ENCODE measurements around the gene OR51T1.
"Not testable (repeated sequence)": the region's sequence is repeated elsewhere in the genome, so short reads cannot be mapped to it uniquely, and the experiment has no call there.

Gene OR51T1

GRCh38 chr11:4854286-4854685 is 27.4 kb upstream of the OR51T1 start:
- H2BK12ac ChIP-seq (ENCODE audit: low read length in 2 of 2); H3K36me3 ChIP-seq (ENCODE audit: control insufficient read depth in 1 of 2, insufficient read depth in 2 of 2, low read depth in 1 of 2, low read length in 2 of 2); H3K79me1 ChIP-seq (replicated peaks; ENCODE audit: low read length, poor library complexity, severe bottlenecking); H3K4me2 ChIP-seq (ENCODE audit: low read length, poor library complexity, severe bottlenecking); H3K14ac ChIP-seq (ENCODE audit: low read length in 2 of 2); H3K18ac ChIP-seq (ENCODE audit: low read depth in 1 of 2, low read length in 2 of 2); H2AK5ac ChIP-seq (ENCODE audit: low read length, severe bottlenecking); H3K9ac ChIP-seq (ENCODE audit: low read length); H2AFZ ChIP-seq (ENCODE audit: low read depth, low read length); H2BK120ac ChIP-seq (ENCODE audit: low read depth, low read length); H3K23ac ChIP-seq (ENCODE audit: low read length in 2 of 2); H4K8ac ChIP-seq (ENCODE audit: low read length); H3K4me3 ChIP-seq (ENCODE audit: insufficient read depth in 1 of 2, low read depth in 1 of 2, low read length in 2 of 2); H3K27me3 ChIP-seq (ENCODE audit: control insufficient read depth in 1 of 2, insufficient read depth in 1 of 2, low read length in 2 of 2); H3K9me3 ChIP-seq (ENCODE audit: control insufficient read depth, low read length); H2BK15ac ChIP-seq (ENCODE audit: low read depth, poor library complexity, severe bottlenecking); H4K91ac ChIP-seq (ENCODE audit: low read length); H3K4me1 ChIP-seq (ENCODE audit: control insufficient read depth, insufficient read depth, low read depth, low read length); H3K4ac ChIP-seq (ENCODE audit: low read depth in 1 of 2, low read length in 2 of 2); H2BK5ac ChIP-seq (ENCODE audit: low read depth, low read length, poor library complexity, severe bottlenecking); H3K27ac ChIP-seq (ENCODE audit: low read length, poor library complexity, severe bottlenecking); DNase-seq: not testable (repeated sequence)
- 88% methylated on average over 7 of the region's 7 CpGs for WGBS

GRCh38 chr11:4862447-4863236 is 19.1 kb upstream of the OR51T1 start:
- Histone ChIP-seq H4K91ac (ENCODE audit: low read length) (no peak overlapping the region), H2BK15ac (ENCODE audit: low read depth, poor library complexity, severe bottlenecking) (no peak overlapping the region), H3K9ac (ENCODE audit: low read length) (no peak overlapping the region), H4K8ac (ENCODE audit: low read length) (no peak overlapping the region), H3K4me1 (ENCODE audit: control insufficient read depth, insufficient read depth, low read depth, low read length) (no peaks in the 10 kb centered on the region), H3K4me2 (ENCODE audit: low read length, poor library complexity, severe bottlenecking) (no peak overlapping the region), H3K18ac (ENCODE audit: low read depth in 1 of 2, low read length in 2 of 2) (no peak overlapping the region), H2BK12ac (ENCODE audit: low read length in 2 of 2) (no peak overlapping the region), H3K27me3 (ENCODE audit: control insufficient read depth in 1 of 2, insufficient read depth in 1 of 2, low read length in 2 of 2) (no peaks in the 10 kb centered on the region), H3K9me3 (ENCODE audit: control insufficient read depth, low read length) (peaks cover 4% of the 10 kb centered on the region), H3K23ac (ENCODE audit: low read length in 2 of 2) (no peak overlapping the region), H2AFZ (ENCODE audit: low read depth, low read length) (no peak overlapping the region), H3K4ac (ENCODE audit: low read depth in 1 of 2, low read length in 2 of 2) (no peak overlapping the region), H3K36me3 (ENCODE audit: control insufficient read depth in 1 of 2, insufficient read depth in 2 of 2, low read depth in 1 of 2, low read length in 2 of 2) (no peaks in the 10 kb centered on the region), H2BK120ac (ENCODE audit: low read depth, low read length) (no peak overlapping the region), H3K79me1 (replicated peaks; ENCODE audit: low read length, poor library complexity, severe bottlenecking) (no peaks in the 10 kb centered on the region), H2AK5ac (ENCODE audit: low read length, severe bottlenecking) (no peak overlapping the region), H3K14ac (ENCODE audit: low read length in 2 of 2) (no peak overlapping the region), H3K27ac (ENCODE audit: low read length, poor library complexity, severe bottlenecking) (no peak overlapping the region), H2BK5ac (ENCODE audit: low read depth, low read length, poor library complexity, severe bottlenecking) (no peak overlapping the region), H3K4me3 (ENCODE audit: insufficient read depth in 1 of 2, low read depth in 1 of 2, low read length in 2 of 2) (no peak overlapping the region)
- DNase-seq, result no peak

GRCh38 chr11:4863876-4864275 is 17.8 kb upstream of the OR51T1 start:
- Histone ChIP-seq H3K4ac (ENCODE audit: low read depth in 1 of 2, low read length in 2 of 2) (no peak overlapping the region), H4K91ac (ENCODE audit: low read length) (no peak overlapping the region), H3K9me3 (ENCODE audit: control insufficient read depth, low read length) (peaks cover 10% of the 10 kb centered on the region), H2BK5ac (ENCODE audit: low read depth, low read length, poor library complexity, severe bottlenecking) (no peak overlapping the region), H3K27ac (ENCODE audit: low read length, poor library complexity, severe bottlenecking) (no peak overlapping the region), H4K8ac (ENCODE audit: low read length) (no peak overlapping the region), H2BK120ac (ENCODE audit: low read depth, low read length) (no peak overlapping the region), H3K27me3 (ENCODE audit: control insufficient read depth in 1 of 2, insufficient read depth in 1 of 2, low read length in 2 of 2) (no peaks in the 10 kb centered on the region), H3K4me1 (ENCODE audit: control insufficient read depth, insufficient read depth, low read depth, low read length) (no peaks in the 10 kb centered on the region), H3K36me3 (ENCODE audit: control insufficient read depth in 1 of 2, insufficient read depth in 2 of 2, low read depth in 1 of 2, low read length in 2 of 2) (no peaks in the 10 kb centered on the region), H3K4me3 (ENCODE audit: insufficient read depth in 1 of 2, low read depth in 1 of 2, low read length in 2 of 2) (no peak overlapping the region), H3K79me1 (replicated peaks; ENCODE audit: low read length, poor library complexity, severe bottlenecking) (no peaks in the 10 kb centered on the region), H2AFZ (ENCODE audit: low read depth, low read length) (no peak overlapping the region), H3K18ac (ENCODE audit: low read depth in 1 of 2, low read length in 2 of 2) (no peak overlapping the region), H2BK12ac (ENCODE audit: low read length in 2 of 2) (no peak overlapping the region), H3K23ac (ENCODE audit: low read length in 2 of 2) (no peak overlapping the region), H2BK15ac (ENCODE audit: low read depth, poor library complexity, severe bottlenecking) (no peak overlapping the region), H3K14ac (ENCODE audit: low read length in 2 of 2) (no peak overlapping the region), H2AK5ac (ENCODE audit: low read length, severe bottlenecking) (no peak overlapping the region), H3K9ac (ENCODE audit: low read length) (no peak overlapping the region), H3K4me2 (ENCODE audit: low read length, poor library complexity, severe bottlenecking) (no peak overlapping the region)
- no peak for DNase-seq
- 87% methylated on average over 2 of the region's 4 CpGs for WGBS

GRCh38 chr11:4865855-4866254 is 15.8 kb upstream of the OR51T1 start:
- no peak overlapping the region for H2BK12ac ChIP-seq (ENCODE audit: low read length in 2 of 2)
- H3K79me1 ChIP-seq (replicated peaks; ENCODE audit: low read length, poor library complexity, severe bottlenecking), result no peaks in the 10 kb centered on the region
- 60% methylated on average over 1 of the region's 1 CpG for WGBS

More at GRCh38 chr11:4865855-4866254, 15.8 kb upstream of the OR51T1 start:
- Histone ChIP-seq H3K14ac (ENCODE audit: low read length in 2 of 2) (no peak overlapping the region), H3K4me2 (ENCODE audit: low read length, poor library complexity, severe bottlenecking) (no peak overlapping the region), H3K9ac (ENCODE audit: low read length) (no peak overlapping the region), H4K91ac (ENCODE audit: low read length) (no peak overlapping the region), H3K36me3 (ENCODE audit: control insufficient read depth in 1 of 2, insufficient read depth in 2 of 2, low read depth in 1 of 2, low read length in 2 of 2) (no peaks in the 10 kb centered on the region), H3K9me3 (ENCODE audit: control insufficient read depth, low read length) (peaks cover 10% of the 10 kb centered on the region), H3K4me3 (ENCODE audit: insufficient read depth in 1 of 2, low read depth in 1 of 2, low read length in 2 of 2) (no peak overlapping the region), H2AFZ (ENCODE audit: low read depth, low read length) (no peak overlapping the region), H3K18ac (ENCODE audit: low read depth in 1 of 2, low read length in 2 of 2) (no peak overlapping the region), H3K27me3 (ENCODE audit: control insufficient read depth in 1 of 2, insufficient read depth in 1 of 2, low read length in 2 of 2) (no peaks in the 10 kb centered on the region), H3K23ac (ENCODE audit: low read length in 2 of 2) (no peak overlapping the region), H4K8ac (ENCODE audit: low read length) (no peak overlapping the region), H2BK15ac (ENCODE audit: low read depth, poor library complexity, severe bottlenecking) (no peak overlapping the region), H3K4ac (ENCODE audit: low read depth in 1 of 2, low read length in 2 of 2) (no peak overlapping the region), H2AK5ac (ENCODE audit: low read length, severe bottlenecking) (no peak overlapping the region), H2BK120ac (ENCODE audit: low read depth, low read length) (no peak overlapping the region), H2BK5ac (ENCODE audit: low read depth, low read length, poor library complexity, severe bottlenecking) (no peak overlapping the region), H3K27ac (ENCODE audit: low read length, poor library complexity, severe bottlenecking) (no peak overlapping the region), H3K4me1 (ENCODE audit: control insufficient read depth, insufficient read depth, low read depth, low read length) (no peaks in the 10 kb centered on the region)
- no peak for DNase-seq
